ENCODE measurements around the gene MTARC2.

MTARC2 gene

GRCh38 chr1:220800262-220800661, 52.1 kb downstream of the MTARC2 start:
- Histone ChIP-seq H3K9ac (ENCODE audit: low read length) (no peak overlapping the region), H3K27me3 (ENCODE audit: low read depth, low read length) (no peaks in the 10 kb centered on the region), H3K4me1 (ENCODE audit: low read length) (no peaks in the 10 kb centered on the region), H3K4me2 (ENCODE audit: low read length) (no peak overlapping the region), H4K20me1 (ENCODE audit: insufficient read depth, low read length) (no peaks in the 10 kb centered on the region), H3K4me3 (ENCODE audit: low read length) (no peak overlapping the region), H3K36me3 (replicated peaks; ENCODE audit: low read depth, low read length) (no peaks in the 10 kb centered on the region), H3K27ac (ENCODE audit: low read length) (no peak overlapping the region), H3K79me2 (ENCODE audit: low read length) (no peaks in the 10 kb centered on the region), H3K9me3 (ENCODE audit: insufficient read depth, low read length) (no peaks in the 10 kb centered on the region), H2AFZ (ENCODE audit: low read depth, low read length) (no peak overlapping the region)
- TF ChIP-seq EZH2phosphoT487 (IDR thresholded peaks at IDR 0.05; ENCODE audit: low read depth) (no peak), CTCF (IDR thresholded peaks at IDR 0.05; ENCODE audit: low read depth, low read length) (no peak)

- no peaks in the 10 kb centered on the region for H3K4me1 ChIP-seq (ENCODE audit: low read length)
- no peaks in the 10 kb centered on the region for H3K9me3 ChIP-seq (ENCODE audit: insufficient read depth, low read length)
- no peak overlapping the region for H3K4me3 ChIP-seq (ENCODE audit: low read length)
- no peak overlapping the region for H3K4me2 ChIP-seq (ENCODE audit: low read length)
- H3K79me2 ChIP-seq (ENCODE audit: low read length): no peaks in the 10 kb centered on the region
- no peak for TF ChIP-seq EZH2phosphoT487 (IDR thresholded peaks at IDR 0.05; ENCODE audit: low read depth)
- TF ChIP-seq CTCF (IDR thresholded peaks at IDR 0.05; ENCODE audit: low read depth, low read length): peak; percentile 93
- no peak overlapping the region for H3K27ac ChIP-seq (ENCODE audit: low read length)
- no peaks in the 10 kb centered on the region for H3K36me3 ChIP-seq (replicated peaks; ENCODE audit: low read depth, low read length)
- no peak overlapping the region for H2AFZ ChIP-seq (ENCODE audit: low read depth, low read length)
- no peak overlapping the region for H3K9ac ChIP-seq (ENCODE audit: low read length)
- H3K27me3 ChIP-seq (ENCODE audit: low read depth, low read length): 0 out of 2 replicates have a peak, but pooled peaks cover 4% of the 10 kb centered on the region
- no peaks in the 10 kb centered on the region for H4K20me1 ChIP-seq (ENCODE audit: insufficient read depth, low read length)
Observed at GRCh38 chr1:220803401-220804201, 55.5 kb downstream of the MTARC2 start.

GRCh38 chr1:220804202-220804586, 56.1 kb downstream of the MTARC2 start:
- Histone ChIP-seq H3K79me2 (ENCODE audit: low read length) (no peaks in the 10 kb centered on the region), H3K4me1 (ENCODE audit: low read length) (no peaks in the 10 kb centered on the region), H3K36me3 (replicated peaks; ENCODE audit: low read depth, low read length) (no peaks in the 10 kb centered on the region), H3K4me3 (ENCODE audit: low read length) (no peak overlapping the region), H3K27ac (ENCODE audit: low read length) (no peak overlapping the region), H3K9me3 (ENCODE audit: insufficient read depth, low read length) (no peaks in the 10 kb centered on the region), H3K9ac (ENCODE audit: low read length) (no peak overlapping the region), H3K27me3 (ENCODE audit: low read depth, low read length) (0 out of 2 replicates have a peak, but pooled peaks cover 5% of the 10 kb centered on the region), H2AFZ (ENCODE audit: low read depth, low read length) (no peak overlapping the region), H3K4me2 (ENCODE audit: low read length) (no peak overlapping the region), H4K20me1 (ENCODE audit: insufficient read depth, low read length) (no peaks in the 10 kb centered on the region)
- no peak for TF ChIP-seq CTCF (IDR thresholded peaks at IDR 0.05; ENCODE audit: low read depth, low read length)
- TF ChIP-seq EZH2phosphoT487 (IDR thresholded peaks at IDR 0.05; ENCODE audit: low read depth): no peak

GRCh38 chr1:220806408-220806807, 58.3 kb downstream of the MTARC2 start:
- Histone ChIP-seq H3K4me1 (ENCODE audit: low read length) (peaks cover 4% of the 10 kb centered on the region; the same call in 1 of the 2 replicates), H3K4me2 (ENCODE audit: low read length) (no peak overlapping the region), H3K79me2 (ENCODE audit: low read length) (no peaks in the 10 kb centered on the region), H3K27ac (ENCODE audit: low read length) (no peak overlapping the region), H4K20me1 (ENCODE audit: insufficient read depth, low read length) (no peaks in the 10 kb centered on the region), H3K36me3 (replicated peaks; ENCODE audit: low read depth, low read length) (no peaks in the 10 kb centered on the region), H3K9me3 (ENCODE audit: insufficient read depth, low read length) (no peaks in the 10 kb centered on the region), H3K4me3 (ENCODE audit: low read length) (no peak overlapping the region), H3K27me3 (ENCODE audit: low read depth, low read length) (0 out of 2 replicates have a peak, but pooled peaks cover 5% of the 10 kb centered on the region), H3K9ac (ENCODE audit: low read length) (no peak overlapping the region), H2AFZ (ENCODE audit: low read depth, low read length) (no peak overlapping the region)
- TF ChIP-seq CTCF (IDR thresholded peaks at IDR 0.05; ENCODE audit: low read depth, low read length): no peak
- TF ChIP-seq EZH2phosphoT487 (IDR thresholded peaks at IDR 0.05; ENCODE audit: low read depth): no peak

Measured in OCI-LY3 (cell line).